Putamen (tissue), 1 donor: ENCODE results near the gene LAP3.
"Not testable (repeated sequence)": the region's sequence is repeated elsewhere in the genome, so short reads cannot be mapped to it uniquely, and the experiment has no call there.

Experiments
- DNase-seq: peaks from one replicate; pipeline ENCODE4 v3.0.0-alpha.2; 2016; ENCODE audit warnings: low spot score

The LAP3 gene

GRCh38 chr4:17562157-17562556 lies 14.8 kb upstream of the LAP3 start:
- no peak for DNase-seq

- no peak for DNase-seq
Observed at GRCh38 chr4:17565846-17566245, 11.2 kb upstream of the LAP3 start.

- DNase-seq = no peak
Observed at GRCh38 chr4:17567271-17567670, 9.7 kb upstream of the LAP3 start.

GRCh38 chr4:17574206-17574605 lies 2.8 kb upstream of the LAP3 start:
- no peak for DNase-seq

GRCh38 chr4:17575177-17575576 lies 1.8 kb upstream of the LAP3 start:
- not testable (repeated sequence) for DNase-seq

- DNase-seq = peak; percentile 29
Observed at GRCh38 chr4:17577665-17578481, 875 bp downstream of the LAP3 start.

GRCh38 chr4:17578482-17578891 lies 1.5 kb downstream of the LAP3 start:
- DNase-seq = no peak

GRCh38 chr4:17580969-17581368 lies 4.0 kb downstream of the LAP3 start:
- DNase-seq = no peak

GRCh38 chr4:17583276-17583675 lies 6.3 kb downstream of the LAP3 start:
- DNase-seq = no peak

- no peak for DNase-seq
Observed at GRCh38 chr4:17583941-17584340, 6.9 kb downstream of the LAP3 start.

- no peak for DNase-seq
Observed at GRCh38 chr4:17584521-17585213, 7.7 kb downstream of the LAP3 start.

- DNase-seq = peak; percentile 36
Observed at GRCh38 chr4:17587094-17587822, 10.3 kb downstream of the LAP3 start.

GRCh38 chr4:17589355-17589754 lies 12.4 kb downstream of the LAP3 start:
- DNase-seq = no peak

- no peak for DNase-seq
Observed at GRCh38 chr4:17595471-17596005, 18.5 kb downstream of the LAP3 start.

- DNase-seq = no peak
Observed at GRCh38 chr4:17597517-17597916, 20.5 kb downstream of the LAP3 start.

GRCh38 chr4:17599826-17600225 lies 22.8 kb downstream of the LAP3 start:
- DNase-seq = no peak

- no peak for DNase-seq
Observed at GRCh38 chr4:17605236-17605635, 28.2 kb downstream of the LAP3 start.

GRCh38 chr4:17613761-17614415 lies 36.9 kb downstream of the LAP3 start:
- DNase-seq = no peak

GRCh38 chr4:17614416-17615299 lies 37.7 kb downstream of the LAP3 start, which contains the start of gene MED28:
TSS of gene MED28 (plus strand) at chr4:17614641. CDS start at chr4:17614655, 14 bp downstream.
- DNase-seq = peak; percentile 92

- DNase-seq = no peak
Observed at GRCh38 chr4:17616283-17616682, 39.3 kb downstream of the LAP3 start.

- DNase-seq = no peak
Observed at GRCh38 chr4:17618926-17619325, 41.9 kb downstream of the LAP3 start.
